IMR-90 (cell line): ENCODE measurements around the gene EMILIN2. TPM values are rescaled to one million over a fixed set of nuclear protein-coding genes. Genes with fewer than 3 reads are reported as not detected.

Source experiments
- ATAC-seq: fragments of 200-7000 bp; cut with Tn5 transposase; 2 replicates; pipeline ENCODE4 v1.9.1; 2020; ENCODE audit warnings: low read depth, mild to moderate bottlenecking, moderate library complexity
- BruUV-seq: library from RNA; stranded (reverse); fragments of 400-500 nt; replicated peaks from 2 replicates; lab custom pipeline; 2021; lab: Mats Ljungman, UMichigan
- CTCF ChIA-PET: fragments of 300-600 bp; formaldehyde crosslinking; extraction: SDS; loops from one replicate; lab custom pipeline; 2021; ENCODE audit warnings: antibody characterized with exemption; lab: Yijun Ruan, JAX
- POLR2A ChIA-PET: fragments of 300-600 bp; sonication (Branson Sonifier 250); formaldehyde crosslinking; loops from one replicate; lab custom pipeline; 2022; ENCODE audit warnings: antibody characterized with exemption; ENCODE audit not compliant: unreplicated experiment; lab: Charles Lee
- DNase-seq: peaks from one replicate; pipeline ENCODE4 v3.0.0; 2013
- H2AFZ ChIP-seq: replicated peaks from 2 replicates; pipeline ENCODE3; 2013; ENCODE audit warnings: low read length, mild to moderate bottlenecking; ENCODE audit not compliant: poor library complexity
- H2AK5ac ChIP-seq: 2 replicates; pipeline ENCODE4 v1.6.1; 2013; ENCODE audit warnings: low read depth, low read length, inconsistent platforms
- H2AK9ac ChIP-seq: replicated peaks from 2 replicates; pipeline ENCODE3; 2013; ENCODE audit warnings: mild to moderate bottlenecking, low read depth, low read length, moderate library complexity; ENCODE audit not compliant: poor library complexity
- H2BK120ac ChIP-seq: 2 replicates; pipeline ENCODE4 v1.6.1; 2013; ENCODE audit warnings: low read depth, low read length, inconsistent platforms
- H2BK15ac ChIP-seq: 3 replicates; pipeline ENCODE4 v1.6.1; 2013; ENCODE audit warnings: low read depth, low read length, inconsistent platforms
- H2BK20ac ChIP-seq: 2 replicates; pipeline ENCODE4 v1.6.1; 2013; ENCODE audit warnings: low read depth, mild to moderate bottlenecking, inconsistent platforms, low read length, moderate library complexity
- H2BK5ac ChIP-seq: 2 replicates; pipeline ENCODE4 v1.6.1; 2013; ENCODE audit warnings: mild to moderate bottlenecking, low read depth, low read length, inconsistent platforms; ENCODE audit not compliant: poor library complexity, severe bottlenecking
- H3K14ac ChIP-seq: replicated peaks from 2 replicates; pipeline ENCODE4 v1.6.1; 2013; ENCODE audit warnings: low read depth, low read length, inconsistent platforms
- H3K18ac ChIP-seq: 2 replicates; pipeline ENCODE4 v1.6.1; 2013; ENCODE audit warnings: low read depth, low read length, control low read depth
- H3K23ac ChIP-seq: 2 replicates; pipeline ENCODE4 v1.6.1; 2013; ENCODE audit warnings: low read depth, low read length, inconsistent platforms
- H3K27ac ChIP-seq: 2 replicates; pipeline ENCODE4 v1.5.1; 2013; ENCODE audit warnings: mild to moderate bottlenecking, control low read depth, low read length; ENCODE audit not compliant: insufficient read depth
- H3K27me3 ChIP-seq: 2 replicates; pipeline ENCODE4 v1.6.1; 2013; ENCODE audit warnings: low read length; ENCODE audit not compliant: control insufficient read depth, insufficient read depth
- H3K36me3 ChIP-seq: 2 replicates; pipeline ENCODE4 v1.6.1; 2013; ENCODE audit warnings: low read length, mixed read lengths; ENCODE audit not compliant: control insufficient read depth, insufficient read depth
- H3K4ac ChIP-seq: 2 replicates; pipeline ENCODE4 v1.6.1; 2013; ENCODE audit warnings: low read depth, low read length, inconsistent platforms
- H3K4me1 ChIP-seq: 2 replicates; pipeline ENCODE4 v1.6.1; 2013; ENCODE audit warnings: low read length, mixed read lengths; ENCODE audit not compliant: control insufficient read depth, insufficient read depth
- H3K4me2 ChIP-seq: 2 replicates; pipeline ENCODE4 v1.6.1; 2013; ENCODE audit warnings: low read depth, mild to moderate bottlenecking, control low read depth, low read length, moderate library complexity
- H3K4me3 ChIP-seq: 2 replicates; pipeline ENCODE4 v1.5.1; 2013; ENCODE audit warnings: low read depth, mild to moderate bottlenecking, control low read depth, low read length, moderate library complexity; ENCODE audit not compliant: insufficient read depth
- H3K56ac ChIP-seq: 2 replicates; pipeline ENCODE4 v1.6.1; 2013; ENCODE audit warnings: low read length, inconsistent platforms; ENCODE audit not compliant: insufficient read depth; ENCODE audit errors: extremely low read depth
- H3K79me1 ChIP-seq, 2 experiments: 2 replicates each; pipeline ENCODE4 v1.6.1; 2013; ENCODE audit warnings: low read length in 2 of 2, inconsistent platforms in 1 of 2, low read depth in 1 of 2
- H3K9ac ChIP-seq: 2 replicates; pipeline ENCODE4 v1.6.1; 2013; ENCODE audit warnings: low read depth, low read length, control low read depth
- H3K9me1 ChIP-seq: 2 replicates; pipeline ENCODE4 v1.6.1; 2013; ENCODE audit warnings: low read length, inconsistent platforms; ENCODE audit not compliant: insufficient read depth
- H3K9me3 ChIP-seq: 2 replicates; pipeline ENCODE4 v1.6.1; 2013; ENCODE audit warnings: low read length; ENCODE audit not compliant: control insufficient read depth, insufficient read depth
- H4K20me1 ChIP-seq: 2 replicates; pipeline ENCODE4 v1.6.1; 2013; ENCODE audit warnings: low read length, inconsistent platforms; ENCODE audit not compliant: insufficient read depth
- H4K5ac ChIP-seq: 2 replicates; pipeline ENCODE4 v1.6.1; 2013; ENCODE audit warnings: mild to moderate bottlenecking, low read depth, low read length, control low read depth
- H4K8ac ChIP-seq, 2 experiments: 2 replicates each; pipeline ENCODE4 v1.6.1; 2013; ENCODE audit warnings: low read depth in 2 of 2, low read length in 2 of 2, control low read depth in 1 of 2, inconsistent platforms in 1 of 2
- H4K91ac ChIP-seq: 2 replicates; pipeline ENCODE4 v1.6.1; 2013; ENCODE audit warnings: low read depth, low read length, inconsistent platforms; ENCODE audit not compliant: insufficient read depth
- BHLHE40 ChIP-seq: fragments of 150-350 bp; IDR thresholded peaks from 2 replicates; pipeline ENCODE4 v1.6.1; 2016; ENCODE audit warnings: mild to moderate bottlenecking, low read depth, low read length
- CEBPB ChIP-seq: IDR thresholded peaks from 2 replicates; pipeline ENCODE4 v1.6.1; 2012; ENCODE audit warnings: low read depth, low read length, improper control_type of control experiment
- CHD1 ChIP-seq: IDR thresholded peaks from 2 replicates; pipeline ENCODE4 v1.6.1; 2012; ENCODE audit warnings: low read depth, low read length, improper control_type of control experiment
- FOS ChIP-seq: fragments of 150-350 bp; IDR thresholded peaks from 2 replicates; pipeline ENCODE4 v1.6.1; 2016; ENCODE audit warnings: low read depth, low read length
- MAFK ChIP-seq: IDR thresholded peaks from 2 replicates; pipeline ENCODE4 v1.6.1; 2012; ENCODE audit warnings: low read depth, low read length, improper control_type of control experiment
- MAZ ChIP-seq: IDR thresholded peaks from 2 replicates; pipeline ENCODE4 v1.6.1; 2012; ENCODE audit warnings: low read depth, mild to moderate bottlenecking, low read length, improper control_type of control experiment, moderate library complexity, borderline replicate concordance
- MXI1 ChIP-seq: IDR thresholded peaks from 2 replicates; pipeline ENCODE4 v1.6.1; 2012; ENCODE audit warnings: low read depth, mild to moderate bottlenecking, low read length, moderate library complexity, borderline replicate concordance
- NFE2L2 ChIP-seq: fragments of 150-350 bp; IDR thresholded peaks from 2 replicates; pipeline ENCODE4 v1.6.1; 2016; ENCODE audit warnings: low read depth, mild to moderate bottlenecking, low read length
- POLR2A ChIP-seq: IDR thresholded peaks from 2 replicates; pipeline ENCODE4 v1.6.1; 2012; ENCODE audit warnings: mild to moderate bottlenecking, low read depth, low read length
- RAD21 ChIP-seq: IDR thresholded peaks from 2 replicates; pipeline ENCODE4 v1.6.1; 2012; ENCODE audit warnings: low read length, improper control_type of control experiment
- RCOR1 ChIP-seq: IDR thresholded peaks from 2 replicates; pipeline ENCODE4 v1.6.1; 2012; ENCODE audit warnings: mild to moderate bottlenecking, low read length, improper control_type of control experiment; ENCODE audit not compliant: insufficient replicate concordance
- RFX5 ChIP-seq: IDR thresholded peaks from 2 replicates; pipeline ENCODE4 v1.8.0; 2012; ENCODE audit warnings: low read depth, mild to moderate bottlenecking, low read length, moderate library complexity
- SMC3 ChIP-seq: fragments of 150-350 bp; IDR thresholded peaks from 2 replicates; pipeline ENCODE4 v1.6.1; 2016; ENCODE audit warnings: low read depth, mild to moderate bottlenecking, antibody characterized with exemption, low read length, moderate library complexity
- USF2 ChIP-seq: fragments of 150-350 bp; IDR thresholded peaks from 2 replicates; pipeline ENCODE4 v1.6.1; 2017; ENCODE audit warnings: mild to moderate bottlenecking, antibody characterized with exemption, low read length, low read depth
- WGBS, 2 experiments: methylation state at CpG; one replicate each; pipeline versions ENCODE4 v1.1.5 to v1.1.7; 2013; ENCODE audit warnings: missing lambda C conversion rate in 2 of 2; ENCODE audit not compliant: insufficient read length in 1 of 2; ENCODE audit errors: extremely low coverage in 2 of 2; 5-methylcytosine and 5-hydroxymethylcytosine counted together
- dilution Hi-C: fragments of 300-500 bp; cut with HindIII; formaldehyde crosslinking; loops from one replicate; pipeline ENCODE4 v1.14.3; 2018; ENCODE audit warnings: low sequenced_read_pairs; ENCODE audit not compliant: unreplicated experiment
- in situ Hi-C: fragments of 300-500 bp; cut with MboI; formaldehyde crosslinking; loops from 3 replicates; pipeline ENCODE4 v1.14.3; 2019; ENCODE audit warnings: low sequenced_read_pairs, inconsistent platforms, mixed read lengths
- intact Hi-C: fragments of 100-400 bp; cut with micrococcal nuclease; formaldehyde crosslinking; loops from 2 replicates; pipeline ENCODE4 v1.10.0; 2022
- polyA plus RNA-seq, 3 experiments: library from polyadenylated mRNA; depleted of rRNA; stranded (reverse); fragments of >200 nt; gene quantifications; 2 replicates each; pipeline ENCODE4 v1.2.3, GENCODE V29; 2012; ENCODE audit warnings: low replicate concordance in 1 of 3
- total RNA-seq: library from RNA; depleted of rRNA; stranded (reverse); fragments of >200 nt; gene quantifications from 2 replicates; pipeline ENCODE4 v1.2.3, GENCODE V29; 2012
- TF ChIP-seq, protein P1 (sequence below): fragments of 150-350 bp; IDR thresholded peaks from 2 replicates; pipeline ENCODE4 v1.6.1; 2016; ENCODE audit warnings: low read depth, mild to moderate bottlenecking, low read length, moderate library complexity, borderline replicate concordance
- TF ChIP-seq, protein P2 (sequence below): conservative IDR thresholded peaks from 2 replicates; pipeline ENCODE4 v1.5.1; 2012; ENCODE audit warnings: mild to moderate bottlenecking, low read depth, low read length, improper control_type of control experiment

Gene EMILIN2
- total and polyA plus RNA-seq, 2 of the 4 experiments (the other 2 are of a cell fraction): under 0.01 to 0.14 TPM

GRCh38 chr18:2869207-2869606 lies 22.4 kb downstream of the EMILIN2 start:
- Histone ChIP-seq H3K27me3 (peaks cover 6% of the 10 kb centered on the region; the same call in 1 of the 2 replicates), H3K23ac (no peak overlapping the region), H3K4me2 (no peak overlapping the region), H3K14ac (no peak overlapping the region), H3K9me1 (no peaks in the 10 kb centered on the region), H3K79me1 (no peaks in the 10 kb centered on the region), H3K27ac (no peak overlapping the region), H4K5ac (no peak overlapping the region), H3K4me1 (no peaks in the 10 kb centered on the region), H3K56ac (no peak overlapping the region), H2BK120ac (no peak overlapping the region), H2BK5ac (no peak overlapping the region), H4K20me1 (no peaks in the 10 kb centered on the region), H3K4ac (no peak overlapping the region), H4K8ac (no peak overlapping the region), H3K4me3 (no peak overlapping the region), H3K9me3 (no peaks in the 10 kb centered on the region), H3K36me3 (no peaks in the 10 kb centered on the region), H2BK15ac (no peak overlapping the region), H4K91ac (no peak overlapping the region), H2AK5ac (no peak overlapping the region), H2BK20ac (no peak overlapping the region), H2AFZ (no peak overlapping the region), H2AK9ac (no peak overlapping the region), H3K18ac (no peak overlapping the region), H3K9ac (no peak overlapping the region)
- ChIA-PET POLR2A (no interaction called here), CTCF (no interaction called here)
- BruUV-seq: no TSS peak
- dilution Hi-C loops (no loop called here), intact Hi-C loops (no loop called here), in situ Hi-C loops (no loop called here)
- TF ChIP-seq NFE2L2: no peak
- TF ChIP-seq RCOR1: no peak
- TF ChIP-seq RFX5: no peak
- TF ChIP-seq CEBPB: no peak
- TF ChIP-seq, protein P1, sequence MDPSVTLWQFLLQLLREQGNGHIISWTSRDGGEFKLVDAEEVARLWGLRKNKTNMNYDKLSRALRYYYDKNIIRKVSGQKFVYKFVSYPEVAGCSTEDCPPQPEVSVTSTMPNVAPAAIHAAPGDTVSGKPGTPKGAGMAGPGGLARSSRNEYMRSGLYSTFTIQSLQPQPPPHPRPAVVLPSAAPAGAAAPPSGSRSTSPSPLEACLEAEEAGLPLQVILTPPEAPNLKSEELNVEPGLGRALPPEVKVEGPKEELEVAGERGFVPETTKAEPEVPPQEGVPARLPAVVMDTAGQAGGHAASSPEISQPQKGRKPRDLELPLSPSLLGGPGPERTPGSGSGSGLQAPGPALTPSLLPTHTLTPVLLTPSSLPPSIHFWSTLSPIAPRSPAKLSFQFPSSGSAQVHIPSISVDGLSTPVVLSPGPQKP: no peak
- TF ChIP-seq RAD21: no peak
- no peak for TF ChIP-seq MXI1
- no peak for TF ChIP-seq MAZ
- no peak for TF ChIP-seq CHD1
- TF ChIP-seq USF2: no peak
- TF ChIP-seq BHLHE40: no peak
- no peak for TF ChIP-seq FOS
- no peak for TF ChIP-seq POLR2A
- TF ChIP-seq MAFK: no peak
- TF ChIP-seq, protein P2, sequence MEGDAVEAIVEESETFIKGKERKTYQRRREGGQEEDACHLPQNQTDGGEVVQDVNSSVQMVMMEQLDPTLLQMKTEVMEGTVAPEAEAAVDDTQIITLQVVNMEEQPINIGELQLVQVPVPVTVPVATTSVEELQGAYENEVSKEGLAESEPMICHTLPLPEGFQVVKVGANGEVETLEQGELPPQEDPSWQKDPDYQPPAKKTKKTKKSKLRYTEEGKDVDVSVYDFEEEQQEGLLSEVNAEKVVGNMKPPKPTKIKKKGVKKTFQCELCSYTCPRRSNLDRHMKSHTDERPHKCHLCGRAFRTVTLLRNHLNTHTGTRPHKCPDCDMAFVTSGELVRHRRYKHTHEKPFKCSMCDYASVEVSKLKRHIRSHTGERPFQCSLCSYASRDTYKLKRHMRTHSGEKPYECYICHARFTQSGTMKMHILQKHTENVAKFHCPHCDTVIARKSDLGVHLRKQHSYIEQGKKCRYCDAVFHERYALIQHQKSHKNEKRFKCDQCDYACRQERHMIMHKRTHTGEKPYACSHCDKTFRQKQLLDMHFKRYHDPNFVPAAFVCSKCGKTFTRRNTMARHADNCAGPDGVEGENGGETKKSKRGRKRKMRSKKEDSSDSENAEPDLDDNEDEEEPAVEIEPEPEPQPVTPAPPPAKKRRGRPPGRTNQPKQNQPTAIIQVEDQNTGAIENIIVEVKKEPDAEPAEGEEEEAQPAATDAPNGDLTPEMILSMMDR: no peak
- no peak for TF ChIP-seq SMC3
- ATAC-seq (no peak), DNase-seq (no peak)
- WGBS, 2 experiments: no CpG with 5 or more reads among the region's 2 CpGs
